Activated CD4-positive, alpha-beta T cell treated with anti-CD3 and anti-CD28 coated beads for 48 hours (primary cell): Measurements from ENCODE around the gene DDX39A.
"Not testable (repeated sequence)": the region's sequence is repeated elsewhere in the genome, so short reads cannot be mapped to it uniquely, and the experiment has no call there.

ENCODE experiments used
- DNase-seq: peaks from one replicate; pipeline ENCODE4 v3.0.0-alpha.2; 2020

Gene DDX39A

DNA sequence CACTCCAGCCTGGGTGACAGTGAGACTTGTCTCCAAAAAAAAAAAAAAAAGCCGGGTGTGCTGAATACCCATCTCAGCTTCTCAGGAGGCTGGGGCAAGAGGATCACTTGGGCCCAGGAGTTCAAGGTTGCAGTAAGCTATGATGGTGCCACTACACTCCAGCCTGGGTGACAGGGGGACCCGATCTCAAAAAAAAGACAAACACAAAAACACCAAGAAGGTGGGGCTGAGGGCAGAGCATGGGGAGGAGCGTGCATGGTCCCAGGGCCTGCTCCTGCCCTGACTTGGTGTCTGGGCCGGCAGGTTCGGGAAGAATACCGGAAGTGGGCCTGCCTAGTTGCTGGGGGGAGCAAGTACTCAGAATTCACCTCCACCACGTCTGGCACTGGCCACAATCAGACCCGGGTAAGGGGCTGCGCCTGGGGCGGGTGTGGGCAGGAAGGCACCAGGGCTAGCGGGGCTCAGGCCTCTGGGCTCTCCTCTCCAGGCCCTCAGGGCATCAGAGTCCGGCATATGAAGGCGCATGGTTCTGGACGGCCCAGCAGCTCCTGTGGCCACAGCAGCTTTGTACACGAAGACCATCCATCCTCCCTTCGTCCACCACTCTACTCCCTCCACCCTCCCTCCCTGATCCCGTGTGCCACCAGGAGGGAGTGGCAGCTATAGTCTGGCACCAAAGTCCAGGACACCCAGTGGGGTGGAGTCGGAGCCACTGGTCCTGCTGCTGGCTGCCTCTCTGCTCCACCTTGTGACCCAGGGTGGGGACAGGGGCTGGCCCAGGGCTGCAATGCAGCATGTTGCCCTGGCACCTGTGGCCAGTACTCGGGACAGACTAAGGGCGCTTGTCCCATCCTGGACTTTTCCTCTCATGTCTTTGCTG, 11.3 kb downstream of the DDX39A start:
- DNase-seq, result peak; percentile 36

DNA sequence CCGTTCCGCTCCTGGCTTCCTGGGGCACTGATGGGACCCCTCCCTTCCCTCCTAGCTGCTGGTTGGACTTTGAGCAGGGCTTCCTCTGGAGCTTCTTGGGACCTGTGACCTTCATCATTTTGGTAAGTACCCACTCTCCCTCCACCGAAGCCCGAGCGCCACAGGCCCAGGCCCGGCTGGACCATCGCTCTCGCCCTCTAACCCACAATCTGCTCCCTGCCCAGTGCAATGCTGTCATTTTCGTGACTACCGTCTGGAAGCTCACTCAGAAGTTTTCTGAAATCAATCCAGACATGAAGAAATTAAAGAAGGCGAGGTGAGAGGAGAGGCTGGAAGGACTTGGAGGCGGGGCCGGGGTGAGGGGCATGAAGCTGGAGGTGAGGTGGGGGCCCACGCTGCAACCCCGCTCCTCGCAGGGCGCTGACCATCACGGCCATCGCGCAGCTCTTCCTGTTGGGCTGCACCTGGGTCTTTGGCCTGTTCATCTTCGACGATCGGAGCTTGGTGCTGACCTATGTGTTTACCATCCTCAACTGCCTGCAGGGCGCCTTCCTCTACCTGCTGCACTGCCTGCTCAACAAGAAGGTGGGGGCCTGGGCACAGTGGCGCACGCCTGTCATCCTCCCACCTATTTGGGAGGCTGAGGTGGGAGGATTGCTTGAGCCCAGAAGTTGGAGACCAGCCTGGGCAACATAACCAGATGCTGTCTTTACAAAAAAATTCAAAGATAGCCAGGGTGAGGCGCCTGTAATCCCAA, 12.3 kb downstream of the DDX39A start:
- no peak for DNase-seq

DNA sequence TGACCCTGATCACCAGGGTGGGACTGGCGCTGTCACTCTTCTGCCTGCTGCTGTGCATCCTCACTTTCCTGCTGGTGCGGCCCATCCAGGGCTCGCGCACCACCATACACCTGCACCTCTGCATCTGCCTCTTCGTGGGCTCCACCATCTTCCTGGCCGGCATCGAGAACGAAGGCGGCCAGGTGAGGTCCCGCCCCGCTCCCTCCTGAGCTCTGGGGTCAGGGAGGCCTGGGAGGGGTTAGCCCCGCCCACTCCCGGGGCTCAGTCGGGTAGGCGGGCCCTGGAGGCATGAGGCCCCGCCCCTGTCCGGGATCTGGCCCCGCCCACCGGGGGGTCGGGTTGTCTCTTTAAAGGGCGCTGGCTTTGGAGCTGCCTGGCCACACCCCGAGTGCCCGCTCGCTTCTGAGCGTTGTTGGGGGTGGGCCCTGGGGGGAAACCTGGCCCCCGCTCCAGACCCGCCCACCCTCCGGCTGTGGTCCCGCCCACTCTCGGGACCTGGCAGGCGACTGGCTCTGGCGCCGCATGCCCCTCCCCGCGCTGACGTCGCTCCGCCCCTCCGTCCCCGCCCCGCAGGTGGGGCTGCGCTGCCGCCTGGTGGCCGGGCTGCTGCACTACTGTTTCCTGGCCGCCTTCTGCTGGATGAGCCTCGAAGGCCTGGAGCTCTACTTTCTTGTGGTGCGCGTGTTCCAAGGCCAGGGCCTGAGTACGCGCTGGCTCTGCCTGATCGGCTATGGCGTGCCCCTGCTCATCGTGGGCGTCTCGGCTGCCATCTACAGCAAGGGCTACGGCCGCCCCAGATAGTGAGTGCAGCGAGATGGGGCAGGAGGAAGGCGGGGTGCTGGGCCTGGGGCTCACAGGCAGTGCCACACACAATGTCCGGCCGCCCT, 13.1 kb downstream of the DDX39A start:
- peak; percentile 95 for DNase-seq

DNA sequence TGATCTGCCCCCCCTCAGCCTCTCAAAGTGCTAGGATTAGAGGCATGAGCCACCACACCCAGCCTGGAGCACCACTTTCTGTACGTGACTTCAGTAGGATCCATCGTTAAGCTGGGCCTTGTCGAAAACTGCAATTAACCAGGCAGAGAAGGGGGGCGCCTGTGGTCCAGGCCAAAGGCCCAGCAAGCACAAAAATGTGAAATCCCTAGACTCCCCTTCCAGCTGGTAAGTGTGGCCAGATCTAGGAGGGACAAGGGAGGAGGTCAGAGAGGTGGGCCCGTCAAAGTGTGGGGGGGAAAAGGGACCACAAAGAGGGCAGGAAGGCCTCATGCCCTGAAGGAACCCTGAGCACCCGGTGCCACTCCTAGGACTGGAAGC, 13.8 kb downstream of the DDX39A start:
- no peak for DNase-seq

DNA sequence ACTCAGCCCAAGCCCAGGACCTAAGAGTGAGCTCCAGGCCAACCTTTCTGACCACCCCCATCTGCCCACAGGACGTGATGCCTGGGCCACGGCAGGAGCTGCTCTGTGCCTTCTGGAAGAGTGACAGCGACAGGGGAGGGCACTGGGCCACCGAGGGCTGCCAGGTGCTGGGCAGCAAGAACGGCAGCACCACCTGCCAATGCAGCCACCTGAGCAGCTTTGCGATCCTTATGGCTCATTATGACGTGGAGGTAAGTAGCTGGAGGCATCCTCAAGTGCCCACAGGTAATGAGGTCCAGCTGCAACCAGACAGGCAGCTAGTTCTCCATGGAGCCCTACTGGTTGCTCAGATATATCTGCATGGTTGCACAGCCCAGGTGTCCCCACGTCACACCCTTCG, 14.8 kb downstream of the DDX39A start:
- no peak for DNase-seq

DNA sequence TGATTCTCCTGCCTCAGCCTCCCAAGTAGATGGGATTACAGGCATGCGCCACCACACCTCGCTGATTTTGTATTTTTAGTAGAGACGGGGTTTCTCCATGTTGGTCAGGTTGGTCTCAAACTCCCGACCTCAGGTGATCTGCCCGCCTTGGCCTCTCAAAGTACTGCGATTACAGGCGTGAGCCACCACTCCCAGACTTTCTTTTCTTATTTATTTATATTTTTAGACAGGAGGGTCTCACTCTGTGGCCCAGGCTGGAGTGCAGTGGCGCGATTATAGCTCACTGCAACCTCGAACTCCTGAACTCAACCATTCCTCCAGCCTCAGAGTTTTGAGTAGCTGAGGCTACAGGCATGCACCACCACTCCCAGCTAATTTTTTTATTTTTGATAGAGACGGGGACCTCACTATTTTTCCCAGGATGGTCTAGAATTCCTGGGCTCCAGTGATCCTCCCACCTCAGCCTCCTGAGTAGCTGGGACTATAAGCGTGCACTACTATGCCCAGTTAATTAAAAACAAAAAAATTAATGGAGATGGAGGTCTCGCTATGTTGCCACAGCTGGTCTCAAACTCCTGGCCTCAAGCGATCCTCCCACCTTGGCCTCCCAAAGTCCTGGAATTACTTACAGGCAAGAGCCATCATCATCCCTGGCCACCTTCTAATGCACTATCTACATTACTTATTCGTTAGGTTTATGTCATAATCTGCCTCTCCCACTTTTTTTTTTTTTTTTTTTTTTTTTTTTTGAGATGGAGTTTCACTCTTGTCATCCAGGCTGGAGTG, 15.8 kb downstream of the DDX39A start:
- not testable (repeated sequence) for DNase-seq

DNA sequence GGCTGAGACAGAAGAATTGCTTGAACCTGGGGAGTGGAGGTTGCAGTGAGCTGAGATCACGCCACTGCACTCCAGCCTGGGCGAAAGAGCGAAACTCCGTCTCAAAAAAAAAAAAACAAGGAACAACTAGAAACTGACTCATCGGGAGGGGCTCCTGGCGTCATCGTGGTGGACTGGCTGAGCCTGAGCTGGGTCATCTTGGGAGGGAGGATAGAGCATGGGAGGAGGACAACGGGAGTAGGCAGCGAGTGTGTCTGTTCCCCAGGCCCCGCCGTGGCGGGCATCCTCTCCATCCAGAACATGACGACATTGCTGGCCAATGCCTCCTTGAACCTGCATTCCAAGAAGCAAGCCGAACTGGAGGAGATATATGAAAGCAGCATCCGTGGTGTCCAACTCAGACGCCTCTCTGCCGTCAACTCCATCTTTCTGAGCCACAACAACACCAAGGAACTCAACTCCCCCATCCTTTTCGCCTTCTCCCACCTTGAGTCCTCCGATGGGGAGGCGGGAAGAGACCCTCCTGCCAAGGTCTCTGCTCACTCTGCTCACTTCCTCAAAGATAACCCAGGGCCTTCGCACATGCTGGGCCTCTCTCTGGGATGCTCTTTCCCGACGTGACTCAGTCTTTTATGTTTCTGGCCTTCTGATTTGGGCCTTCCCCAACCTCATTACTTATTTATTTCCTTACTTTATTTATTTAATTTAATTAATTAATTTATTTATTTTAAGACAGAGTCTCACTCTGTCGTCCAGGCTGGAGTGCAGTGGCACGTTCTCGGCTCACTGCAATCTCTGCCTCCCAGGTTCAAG, 16.6 kb downstream of the DDX39A start:
- DNase-seq, result no peak

DNA sequence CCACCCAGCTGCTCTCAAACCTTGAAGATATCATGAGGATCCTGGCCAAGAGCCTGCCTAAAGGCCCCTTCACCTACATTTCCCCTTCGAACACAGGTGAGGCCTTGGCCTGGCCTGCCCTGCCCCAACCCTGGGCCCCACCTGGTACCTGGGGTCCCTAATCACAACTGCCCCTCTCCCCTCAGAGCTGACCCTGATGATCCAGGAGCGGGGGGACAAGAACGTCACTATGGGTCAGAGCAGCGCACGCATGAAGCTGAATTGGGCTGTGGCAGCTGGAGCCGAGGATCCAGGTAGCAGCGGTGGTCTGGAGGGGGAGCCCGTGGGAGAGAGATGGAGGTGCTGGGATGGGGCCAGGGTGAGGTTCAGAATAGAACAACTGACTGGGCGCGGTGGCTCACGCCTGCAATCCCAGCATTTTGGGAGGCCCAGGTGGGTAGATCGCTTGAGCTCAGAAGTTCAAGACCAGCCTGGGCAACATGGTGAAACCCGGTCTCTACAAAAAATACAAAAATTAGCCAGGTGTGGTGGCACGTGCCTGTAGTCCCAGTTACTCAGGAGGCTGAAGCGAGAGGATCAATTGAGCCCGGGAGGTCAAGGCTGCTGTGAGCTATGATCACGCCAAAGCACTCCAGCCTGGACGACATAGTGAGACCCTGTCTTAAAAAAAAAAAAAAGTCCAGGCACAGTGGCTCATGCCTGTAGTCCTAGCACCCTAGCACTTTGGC, 17.5 kb downstream of the DDX39A start:
- no peak for DNase-seq

DNA sequence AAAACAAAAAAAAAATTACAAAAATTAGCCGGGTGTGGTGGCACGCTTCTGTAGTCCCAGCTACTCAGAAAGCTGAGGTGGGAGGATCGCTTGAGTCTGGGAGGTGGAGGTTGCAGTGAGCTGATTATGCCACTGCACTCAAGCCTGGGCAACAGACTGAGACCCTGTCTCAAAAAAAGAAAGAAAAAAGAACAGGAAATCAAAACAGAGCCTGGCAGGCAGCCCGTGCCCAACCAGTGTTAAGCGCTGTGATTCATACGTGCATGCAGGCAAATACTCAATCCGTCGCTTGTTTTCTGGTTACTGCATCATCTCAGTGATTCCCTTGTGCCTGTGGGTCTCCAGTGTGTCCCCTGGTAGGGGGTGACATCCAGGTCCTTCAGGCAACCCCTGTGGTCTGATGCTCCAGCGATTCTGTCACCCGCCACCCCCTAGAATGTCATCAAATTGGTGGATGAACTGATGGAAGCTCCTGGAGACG, 18.1 kb downstream of the DDX39A start:
- no peak for DNase-seq

DNA sequence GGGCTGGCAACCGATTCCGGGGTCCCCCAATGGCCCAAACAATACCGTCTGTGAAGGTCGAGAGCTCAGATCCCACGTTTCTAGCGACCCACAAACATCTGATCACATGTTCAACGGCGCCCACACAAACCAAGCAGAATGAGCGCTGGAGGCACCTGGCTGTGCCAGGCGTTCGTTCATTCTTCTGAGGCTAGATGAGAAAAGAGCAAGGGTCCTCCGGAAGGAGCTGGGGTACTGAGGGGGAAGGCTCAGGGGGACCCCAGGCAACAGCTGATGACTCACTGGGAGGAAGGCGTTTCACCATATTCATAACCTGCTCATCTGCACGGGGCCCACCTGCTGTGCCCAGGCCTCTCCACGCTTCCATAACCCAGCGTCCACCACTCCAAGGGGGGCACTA, 22.0 kb downstream of the DDX39A start:
- not testable (repeated sequence) for DNase-seq

DNA sequence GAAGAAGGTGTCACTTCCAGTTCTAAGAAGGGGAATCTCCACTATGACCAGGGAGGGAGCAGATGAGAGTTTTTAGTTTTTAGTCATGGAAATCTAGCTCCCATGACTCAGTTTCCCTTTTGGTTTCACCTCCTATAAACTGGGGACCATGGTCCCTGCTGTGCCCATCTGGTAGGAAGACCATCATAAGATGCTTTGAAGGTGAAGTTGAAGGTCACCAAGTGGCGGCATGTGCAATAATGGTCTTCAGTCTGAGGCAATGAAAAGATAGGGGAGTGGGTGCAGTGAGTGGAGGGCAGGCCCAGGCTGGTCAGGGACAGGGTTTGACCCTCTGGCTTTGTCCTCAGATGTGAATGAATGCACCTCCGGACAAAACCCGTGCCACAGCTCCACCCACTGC, 22.4 kb downstream of the DDX39A start:
- not testable (repeated sequence) for DNase-seq

DNA sequence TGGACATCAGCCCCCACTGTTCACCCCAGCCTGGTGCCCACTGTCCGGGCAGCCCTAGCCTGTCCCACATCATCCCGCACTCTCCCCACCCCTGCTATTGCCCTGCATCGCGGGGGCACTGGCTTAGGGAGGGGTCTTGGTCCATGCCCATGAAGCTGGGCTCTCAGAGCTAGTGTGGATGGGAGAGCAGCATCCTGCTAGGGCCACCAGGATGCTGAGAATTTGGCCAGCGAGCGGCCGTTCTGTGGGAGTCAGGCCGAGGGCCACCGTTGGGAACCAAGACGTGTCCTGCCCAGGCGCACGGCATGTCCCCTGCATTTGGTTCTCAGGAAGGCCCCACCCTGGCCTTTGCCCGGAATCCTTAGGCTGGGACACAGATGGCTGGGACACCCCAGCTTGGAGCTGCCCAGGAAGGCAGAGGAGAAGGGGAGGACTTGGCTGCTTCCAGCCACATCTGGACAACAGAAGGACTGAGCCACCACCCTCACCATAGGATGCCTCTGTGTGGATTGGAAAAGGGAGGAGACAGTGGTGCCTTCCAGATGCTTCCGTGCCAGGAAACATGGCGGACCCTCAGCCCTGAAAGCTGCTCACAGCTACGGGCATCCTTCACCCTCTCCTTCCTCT, 23.3 kb downstream of the DDX39A start:
- no peak for DNase-seq

DNA sequence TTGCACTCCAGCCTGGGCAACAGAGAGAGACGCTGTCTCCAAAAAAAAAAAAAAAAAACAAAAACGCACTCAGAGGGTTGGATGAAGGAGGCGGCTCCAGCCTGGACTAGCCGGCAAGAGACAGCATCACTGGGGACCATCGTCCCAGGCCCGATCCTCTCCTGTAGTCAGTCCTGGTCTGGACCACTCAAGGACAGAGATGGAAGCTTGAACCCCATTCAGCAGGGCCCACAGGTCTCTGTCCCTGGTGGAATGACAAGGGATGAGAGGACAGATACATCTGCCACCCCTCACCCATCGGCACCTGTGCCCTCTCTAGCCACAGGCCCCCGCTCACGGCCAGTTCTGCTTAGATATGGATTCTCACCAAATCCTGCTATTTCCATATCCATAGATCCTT, 23.9 kb downstream of the DDX39A start:
- DNase-seq, result no peak

DNA sequence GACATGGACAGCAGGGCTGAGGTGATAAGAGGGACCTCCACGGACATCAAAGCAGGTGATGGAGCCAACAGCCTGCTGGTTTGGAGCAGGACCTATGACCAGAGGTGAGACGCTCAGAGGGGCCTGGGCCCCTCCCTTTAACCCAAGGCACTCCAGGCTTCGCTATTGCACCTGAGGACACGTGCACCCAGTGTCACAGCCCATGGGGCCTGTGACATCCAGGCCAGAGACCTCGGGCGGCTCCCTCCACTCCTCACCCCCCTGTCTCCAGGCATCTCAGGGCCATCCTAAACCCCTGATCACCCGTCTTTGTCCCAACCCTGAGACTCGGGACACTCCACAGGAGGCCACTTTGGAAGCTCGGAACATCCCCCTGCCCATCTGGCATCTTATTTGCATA, 25.0 kb downstream of the DDX39A start:
- DNase-seq, result no peak

DNA sequence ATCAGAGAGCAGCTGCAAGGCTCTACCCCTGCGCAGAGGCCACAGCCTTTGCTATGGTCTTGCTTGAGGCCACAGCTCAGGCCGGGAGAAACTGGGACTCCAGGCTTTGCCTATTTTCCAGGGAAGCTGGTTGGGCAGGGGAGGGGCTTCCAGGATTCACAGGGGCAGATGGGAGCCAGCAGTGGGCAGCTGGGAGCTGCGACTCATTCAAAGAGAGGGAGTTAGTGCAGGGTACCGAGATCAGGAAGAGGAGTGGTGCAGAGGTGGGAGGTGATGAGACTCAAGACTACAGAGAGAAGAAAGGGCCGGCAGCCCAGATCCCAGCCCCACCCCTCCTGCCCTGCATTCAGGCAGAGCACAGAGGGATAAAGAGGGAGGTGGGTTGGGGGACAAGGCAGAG, 25.8 kb downstream of the DDX39A start:
- no peak for DNase-seq

DNA sequence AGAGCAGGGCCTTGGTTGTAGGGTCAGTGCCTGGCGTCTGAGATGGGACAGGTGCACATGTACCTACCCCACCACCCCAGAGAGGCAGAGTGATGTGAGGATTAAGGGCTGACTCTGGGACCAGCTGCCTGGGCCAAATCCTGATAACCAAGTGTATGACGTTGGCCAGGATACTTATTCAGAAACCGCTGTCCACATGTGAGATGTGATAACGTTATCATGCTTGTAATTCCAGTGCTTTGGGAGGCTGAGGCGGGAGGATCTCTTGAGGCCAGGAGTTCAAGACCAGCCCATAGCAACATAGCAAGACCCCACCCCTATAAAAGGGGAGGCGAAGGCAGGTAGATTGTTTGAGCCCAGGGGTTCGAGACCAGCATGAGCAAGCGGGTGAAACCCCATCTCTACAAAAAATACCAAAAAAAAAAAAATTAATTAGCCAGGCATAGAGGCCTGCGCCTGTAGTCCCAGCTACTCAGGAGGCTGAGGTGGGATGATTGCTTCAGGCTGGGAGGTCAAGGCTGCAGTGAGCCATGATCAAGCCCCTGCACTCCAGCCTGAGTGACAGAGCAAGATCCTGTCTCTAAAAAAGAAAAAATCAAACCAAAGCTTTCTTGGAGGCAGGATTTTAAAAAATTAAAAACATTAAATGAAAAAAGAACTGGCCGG, 27.9 kb downstream of the DDX39A start:
- no peak for DNase-seq

DNA sequence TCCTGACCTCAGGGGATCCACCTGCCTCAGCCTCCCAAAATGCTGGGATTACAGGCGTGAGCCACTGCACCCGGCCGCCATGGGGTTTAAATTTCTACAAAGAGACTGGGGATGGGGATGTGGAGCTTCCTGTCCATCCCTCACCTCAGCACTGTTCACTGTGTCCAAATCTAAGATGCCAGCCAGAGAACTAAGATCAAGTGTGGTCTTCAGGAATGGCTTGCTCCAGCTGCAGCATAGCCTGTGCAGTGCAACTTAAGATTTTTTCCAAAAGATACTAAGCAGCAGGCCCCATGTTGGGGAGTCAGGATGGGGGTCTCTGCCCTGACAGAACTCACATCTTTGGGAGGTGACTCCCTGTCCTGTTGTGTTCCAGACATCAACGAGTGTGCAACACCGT, 28.6 kb downstream of the DDX39A start:
- DNase-seq, result no peak

DNA sequence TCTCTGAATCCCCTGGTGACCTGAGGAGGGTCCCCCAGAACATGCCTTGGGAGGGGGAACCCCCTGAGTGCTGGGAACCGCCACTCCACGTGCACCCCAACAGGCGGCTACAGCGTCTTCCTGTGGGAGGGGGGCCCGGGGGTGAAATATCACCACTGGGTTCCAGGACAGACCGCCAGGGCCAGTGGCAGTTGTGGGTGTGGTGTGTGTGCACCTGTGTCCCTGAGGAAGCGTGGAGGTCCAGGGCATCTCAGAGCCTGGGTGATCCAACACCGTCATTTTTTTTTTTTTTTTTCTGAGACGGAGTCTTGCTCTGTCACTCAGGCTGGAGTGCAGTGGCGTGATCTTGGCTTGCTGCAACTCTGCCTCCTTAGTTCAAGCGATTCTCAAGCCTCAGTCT, 33.6 kb downstream of the DDX39A start:
- DNase-seq, result peak; percentile 41
